Sciatic nerve (tissue), 2 donors: ENCODE data around the gene LCP2. TPM values are rescaled to one million over a fixed set of nuclear protein-coding genes. Genes with fewer than 3 reads are reported as not detected.

ENCODE experiments used
- ATAC-seq: fragments of 200-7000 bp; cut with Tn5 transposase; one replicate; pipeline ENCODE4 v1.9.1; 2020; ENCODE audit warnings: mild to moderate bottlenecking, moderate library complexity
- DNase-seq: peaks from one replicate; pipeline ENCODE4 v3.0.0-alpha.2; 2020; ENCODE audit warnings: low spot score
- intact Hi-C: fragments of 100-400 bp; cut with DNase I; formaldehyde crosslinking; loops from one replicate; pipeline ENCODE4 v1.14.2; 2022
- total RNA-seq: library from RNA; stranded (reverse); fragmentation: NEBNext Ultra II Directional; extraction: Animal tissue kit (Norgen Biotek cat#: 25700); gene quantifications from one replicate; pipeline ENCODE4 v1.2.1, GENCODE V29; 2021
- donor health status: DM: no; HTN: no; CAD: no.
- donor health status: DM: no; HTN: no; CAD: no.

The LCP2 gene
- total RNA-seq, 1 donor from 2014 or later, result 45.2 TPM

DNA sequence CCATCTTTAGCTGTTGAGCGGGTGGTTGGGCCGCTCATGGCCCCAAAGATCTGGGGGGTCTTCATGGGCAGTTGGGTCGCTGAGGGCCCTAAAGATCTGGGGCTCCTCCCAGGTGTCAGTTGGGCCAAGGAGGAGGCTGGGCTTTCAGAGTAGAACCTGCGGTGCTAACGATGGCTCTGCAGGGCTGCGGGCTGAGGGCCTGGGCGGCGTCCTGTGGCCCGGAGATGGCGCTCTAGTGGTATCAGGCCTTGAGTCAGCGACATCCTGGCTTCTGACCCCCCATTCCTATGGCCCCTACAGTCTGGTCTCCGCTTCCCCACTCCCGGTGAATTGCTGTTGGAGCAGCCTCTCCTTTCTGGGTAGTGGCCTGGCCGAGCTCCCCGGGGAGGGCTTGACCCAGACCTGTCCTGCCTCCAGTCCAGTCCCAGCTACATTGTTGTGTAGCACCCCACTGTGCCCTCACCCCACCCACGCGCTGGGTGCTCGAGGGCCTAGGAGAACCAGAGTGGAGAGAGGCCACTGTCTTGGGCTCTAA is 64.2 kb downstream of the LCP2 start:
- ATAC-seq (no peak), DNase-seq (no peak)
- intact Hi-C loops, result no loop called here

- intact Hi-C loops, result no loop called here
- ATAC-seq (no peak), DNase-seq (no peak)
These were observed 64.8 kb downstream of the LCP2 start, which contains the start of gene C5orf58 for GRCh38 chr5:170232786-170233185. Gene C5orf58, plus strand, starts transcription at chr5:170232985. Its CDS starts 1,992 bp downstream, at chr5:170234977.

DNA sequence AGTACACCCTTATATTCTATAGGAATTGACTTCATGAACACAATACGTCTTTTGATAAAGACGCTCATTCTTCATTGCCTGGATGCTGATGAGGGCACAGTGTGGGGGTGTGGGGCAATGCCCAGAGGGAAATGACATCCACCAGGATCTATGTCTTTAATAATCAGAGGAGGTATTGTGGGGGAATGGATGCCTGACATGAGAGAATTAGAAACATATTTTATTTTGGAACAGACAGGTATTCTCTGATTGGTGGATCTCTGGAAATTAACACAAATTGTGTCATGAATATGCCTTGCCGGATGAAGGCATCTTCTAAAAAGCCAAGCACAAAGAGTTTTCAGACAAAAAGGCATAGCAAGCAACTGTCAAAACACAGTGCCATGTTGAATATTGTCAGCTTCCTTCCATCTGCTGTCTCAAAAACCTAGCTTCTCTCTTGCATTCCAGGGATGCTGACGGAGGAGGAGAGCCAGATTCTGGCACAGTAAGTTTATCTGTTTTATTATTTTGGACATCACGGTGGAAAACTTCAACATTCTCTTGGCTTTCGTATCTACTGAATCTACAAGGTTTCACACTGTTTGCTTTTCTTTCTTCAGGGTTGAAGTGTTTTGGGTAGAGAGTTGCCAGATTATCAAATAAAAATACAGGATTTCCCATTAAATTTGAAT is 68.7 kb downstream of the LCP2 start:
- intact Hi-C loops, result loop anchor here (10.0 kb wide), 1 partner anchor 196 kb away; no protein-coding TSS in a partner anchor
- no peak for DNase-seq
- ATAC-seq, result peak; percentile 66

GRCh38 chr5:170226661-170227060 is 70.9 kb downstream of the LCP2 start:
- intact Hi-C loops, result loop anchor here (10.0 kb wide), 1 partner anchor 198 kb away; no protein-coding TSS in a partner anchor
- ATAC-seq (peak; percentile 69), DNase-seq (no peak)

GRCh38 chr5:170226129-170226615 is 71.4 kb downstream of the LCP2 start:
- intact Hi-C loops, result loop anchor here (10.0 kb wide), 1 partner anchor 199 kb away; no protein-coding TSS in a partner anchor
- DNase-seq, result no peak
- no peak for ATAC-seq

- ATAC-seq (peak; percentile 72), DNase-seq (peak; percentile 91)
- intact Hi-C loops, result loop anchor here (10.0 kb wide), 1 partner anchor 199 kb away; no protein-coding TSS in a partner anchor
These were observed 72.0 kb downstream of the LCP2 start for GRCh38 chr5:170225326-170226128.

DNA sequence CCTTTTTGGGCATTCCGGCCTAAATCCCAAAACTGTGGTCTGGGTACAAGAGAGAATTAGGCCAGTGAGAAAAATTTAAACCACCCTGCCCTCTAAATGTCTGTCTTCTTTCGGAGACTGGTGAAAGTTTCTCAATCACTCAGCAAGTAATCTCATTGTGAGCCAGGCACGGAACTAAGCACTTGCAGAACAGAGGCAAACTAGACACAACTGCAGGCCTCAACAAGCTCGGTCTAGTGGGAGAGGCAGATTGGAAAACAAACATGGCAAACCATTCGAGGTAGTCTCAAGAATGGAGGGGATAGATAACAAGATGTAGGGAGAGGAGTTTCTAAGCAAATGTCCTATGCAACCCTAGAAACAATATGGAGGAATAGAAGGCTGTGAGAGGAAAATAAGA is 73.7 kb downstream of the LCP2 start:
- DNase-seq, result no peak
- intact Hi-C loops, result loop anchor here (10.0 kb wide), 1 partner anchor 201 kb away; no protein-coding TSS in a partner anchor
- no peak for ATAC-seq

DNA sequence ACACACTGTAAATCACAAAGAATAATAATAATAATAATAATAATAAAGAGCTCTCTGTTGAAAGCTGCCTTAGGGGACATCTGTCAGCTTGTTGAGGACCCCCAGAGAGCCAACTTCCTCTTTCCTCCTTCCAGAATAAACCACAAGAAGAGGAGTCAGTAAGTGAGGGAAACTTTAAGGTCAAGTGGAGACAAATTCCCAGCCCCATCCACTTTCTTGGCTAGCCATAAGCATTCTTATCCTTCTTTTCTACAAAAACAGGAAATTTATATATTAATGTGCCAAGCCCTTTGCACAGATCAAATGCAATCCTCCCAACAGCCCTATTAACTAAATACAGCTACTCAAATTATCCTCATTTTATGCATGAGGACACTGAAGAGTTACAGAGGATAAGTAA is 74.2 kb downstream of the LCP2 start:
- ATAC-seq (peak; percentile 58), DNase-seq (no peak)
- intact Hi-C loops, result loop anchor here (10.0 kb wide), 1 partner anchor 201 kb away; no protein-coding TSS in a partner anchor

DNA sequence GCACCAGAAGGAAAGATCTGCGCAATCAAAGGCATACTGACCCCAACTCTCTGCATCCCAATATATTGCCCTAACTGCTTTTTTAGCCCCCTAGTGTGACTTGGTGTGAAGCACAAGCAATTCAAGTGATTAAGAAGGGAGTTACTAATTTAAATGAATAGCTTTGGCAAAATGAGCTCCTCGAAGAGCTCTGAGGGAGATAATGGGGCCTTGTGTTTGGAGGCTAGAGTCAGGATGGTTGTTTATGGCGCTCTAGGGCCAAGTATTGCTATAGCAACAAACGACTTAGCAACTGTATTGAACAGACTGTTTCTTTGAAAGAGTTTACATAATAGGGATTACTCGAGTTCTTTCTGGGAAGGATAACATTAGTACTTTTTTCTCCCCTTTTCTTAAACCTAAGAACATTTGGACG is 76.2 kb downstream of the LCP2 start:
- intact Hi-C loops, result loop anchor here (10.0 kb wide), 1 partner anchor 203 kb away; no protein-coding TSS in a partner anchor
- DNase-seq (no peak), ATAC-seq (peak; percentile 94)

- intact Hi-C loops, result loop anchor here (10.0 kb wide), 1 partner anchor 205 kb away; no protein-coding TSS in a partner anchor
- ATAC-seq, result no peak
- DNase-seq, result no peak
These were observed 77.4 kb downstream of the LCP2 start for GRCh38 chr5:170220191-170220590.

DNA sequence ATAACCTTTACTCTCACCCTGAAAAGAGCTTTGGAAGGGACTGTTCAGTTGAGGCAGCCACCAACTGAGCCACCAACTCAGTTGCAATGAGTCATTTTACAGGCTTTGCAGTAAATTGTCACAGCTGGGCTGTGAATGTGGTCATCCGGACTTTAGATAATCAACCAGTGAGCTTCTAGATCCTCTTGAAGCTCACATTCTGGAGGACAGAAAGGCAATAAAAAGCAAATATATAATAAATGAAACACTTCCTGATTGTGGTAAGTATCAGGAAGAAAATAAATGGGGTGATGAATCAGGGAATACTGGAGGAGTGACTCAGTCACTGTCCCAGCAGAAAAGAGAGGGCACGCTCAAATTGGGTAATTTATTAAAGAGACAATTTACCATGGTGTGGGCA is 78.0 kb downstream of the LCP2 start:
- intact Hi-C loops, result loop anchor here (10.0 kb wide), 1 partner anchor 205 kb away; no protein-coding TSS in a partner anchor
- no peak for DNase-seq
- no peak for ATAC-seq

DNA sequence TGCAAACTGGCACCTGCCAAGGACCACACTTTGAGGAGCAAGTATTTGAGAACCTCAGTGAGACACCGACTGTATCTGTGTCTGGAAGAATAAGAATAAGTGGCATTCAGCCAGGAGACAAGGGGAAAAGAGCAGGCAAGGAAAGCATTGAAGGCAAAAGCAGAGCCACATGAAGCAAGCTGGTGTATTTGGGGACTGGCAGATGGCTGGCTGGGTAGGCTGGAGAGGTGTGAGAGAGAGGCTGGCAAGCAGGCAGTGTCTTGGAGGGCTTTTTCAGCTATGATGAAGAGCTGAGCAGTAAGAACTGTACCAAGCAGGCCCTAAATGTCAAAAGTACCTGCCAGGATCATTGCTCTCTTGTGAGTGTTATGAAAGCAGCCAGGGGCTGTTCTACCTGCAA is 78.9 kb downstream of the LCP2 start:
- DNase-seq (no peak), ATAC-seq (no peak)
- intact Hi-C loops, result no loop called here

DNA sequence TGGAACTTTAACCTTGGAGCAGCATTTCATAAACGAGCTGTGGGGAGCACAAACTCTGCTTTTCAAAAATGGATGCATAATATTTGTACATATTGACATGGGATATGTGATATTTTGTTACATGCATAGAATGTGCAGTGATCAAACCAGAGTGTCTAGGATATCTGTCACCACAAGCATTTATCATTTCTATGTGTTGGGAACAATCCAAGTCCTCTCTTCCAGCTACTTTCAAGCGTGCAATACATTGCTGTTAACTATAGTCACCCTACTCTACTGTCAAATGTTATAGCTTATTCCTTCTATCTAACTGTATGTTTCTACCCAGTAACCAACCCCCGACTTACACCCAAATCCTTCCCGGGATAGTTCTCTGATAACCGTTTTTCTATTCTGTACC is 79.7 kb downstream of the LCP2 start:
- no peak for ATAC-seq
- intact Hi-C loops, result no loop called here

GRCh38 chr5:170216257-170216864 is 81.2 kb downstream of the LCP2 start:
- intact Hi-C loops, result no loop called here
- peak; percentile 87 for ATAC-seq

More for the DNA sequence above, 79.7 kb downstream of the LCP2 start:
- no peak for DNase-seq

DNA sequence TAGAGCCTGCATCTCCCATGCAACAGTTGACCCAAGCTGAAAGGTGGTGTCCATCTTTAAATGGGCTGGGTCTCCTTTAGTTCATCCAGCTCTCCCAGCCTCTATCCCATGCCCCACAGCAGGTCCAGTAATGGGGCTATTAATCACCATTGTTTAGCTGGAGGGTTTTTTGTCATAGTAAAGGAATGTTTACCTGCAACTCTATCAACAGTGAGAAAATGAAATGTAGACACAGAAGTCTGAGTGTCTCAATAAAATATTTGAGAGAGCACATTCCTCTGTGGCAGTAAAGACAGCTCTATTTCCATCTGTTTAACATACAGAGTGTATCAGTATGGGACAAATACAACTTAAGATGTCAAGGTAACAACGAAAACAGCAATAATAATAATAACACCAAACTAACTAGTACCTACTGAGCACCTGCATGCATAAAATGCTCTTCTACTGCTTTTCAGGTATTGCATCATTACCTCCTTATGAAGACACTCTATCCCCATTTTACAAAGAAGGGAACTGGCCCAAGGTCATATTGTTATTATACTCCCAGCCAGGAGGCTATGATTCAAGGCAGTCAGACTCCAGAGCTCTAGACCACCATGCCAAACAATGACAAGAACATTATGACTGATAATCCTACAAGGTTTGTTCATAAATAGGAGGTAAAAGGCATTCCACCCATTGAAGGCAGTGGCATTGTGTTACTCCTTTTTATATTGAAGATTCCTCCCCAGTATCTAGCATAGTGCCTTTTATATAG is 85.8 kb downstream of the LCP2 start:
- intact Hi-C loops, result no loop called here
- DNase-seq (no peak), ATAC-seq (no peak)

More at GRCh38 chr5:170216257-170216864, 81.2 kb downstream of the LCP2 start:
- no peak for DNase-seq

DNA sequence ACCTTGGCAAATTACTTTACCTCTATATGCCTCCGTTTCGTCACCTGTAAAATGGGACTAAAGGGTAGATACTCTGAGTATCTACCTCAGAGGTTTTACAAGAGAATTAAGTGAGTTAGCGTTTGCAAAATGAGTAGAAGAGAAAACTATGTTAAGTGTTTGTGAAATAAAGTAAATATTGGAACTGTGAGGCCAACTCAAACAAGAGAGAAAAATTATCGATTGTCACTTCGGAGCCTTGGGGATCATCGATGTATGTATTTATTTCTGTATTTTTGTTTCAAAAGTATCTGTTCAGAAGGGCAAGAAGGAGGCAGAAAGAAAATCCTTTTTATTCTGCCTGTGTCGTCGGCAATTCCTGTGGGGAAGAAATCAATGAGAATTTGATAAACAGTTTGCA is 90.6 kb downstream of the LCP2 start:
- ATAC-seq, result no peak
- intact Hi-C loops, result no loop called here

GRCh38 chr5:170206216-170206615 is 91.4 kb downstream of the LCP2 start:
- intact Hi-C loops, result no loop called here
- ATAC-seq (no peak), DNase-seq (no peak)

More for the DNA sequence above, 90.6 kb downstream of the LCP2 start:
- DNase-seq, result no peak

GRCh38 chr5:170204202-170204601 is 93.4 kb downstream of the LCP2 start:
- intact Hi-C loops, result no loop called here
- DNase-seq (no peak), ATAC-seq (no peak)
